ENCODE results near the gene COX19. TPM values are rescaled to one million over a fixed set of nuclear protein-coding genes. Genes with fewer than 3 reads are reported as not detected.

COX19 gene
- total and polyA plus RNA-seq, 2 of the 13 experiments (the other 11 are each of a cell fraction or from before 2014, with no cell fraction given) = 11.5 to 21.7 TPM

- TF ChIP-seq IRX3 (CRISPR knock-in tag; IDR thresholded peaks at IDR 0.05; ENCODE audit: borderline replicate concordance, low read depth) = no peak
- TF ChIP-seq YEATS2 (CRISPR knock-in tag; IDR thresholded peaks at IDR 0.05; ENCODE audit: borderline replicate concordance) = no peak
- TF ChIP-seq RAD51 (IDR thresholded peaks at IDR 0.05; ENCODE audit: borderline replicate concordance) = no peak
- no peak for TF ChIP-seq FOSL1 (CRISPR knock-in tag; IDR thresholded peaks at IDR 0.05; ENCODE audit: borderline replicate concordance)
- 0 out of 2 replicates have a peak, but pooled peaks have one; percentile 51 for TF ChIP-seq ZNF788 (CRISPR knock-in tag; IDR thresholded peaks at IDR 0.05; ENCODE audit: borderline replicate concordance)
- TF ChIP-seq ZSCAN9 (CRISPR knock-in tag; IDR thresholded peaks at IDR 0.05; ENCODE audit: borderline replicate concordance) = 0 out of 2 replicates have a peak, but pooled peaks have one; percentile 22
- TF ChIP-seq, protein P1, sequence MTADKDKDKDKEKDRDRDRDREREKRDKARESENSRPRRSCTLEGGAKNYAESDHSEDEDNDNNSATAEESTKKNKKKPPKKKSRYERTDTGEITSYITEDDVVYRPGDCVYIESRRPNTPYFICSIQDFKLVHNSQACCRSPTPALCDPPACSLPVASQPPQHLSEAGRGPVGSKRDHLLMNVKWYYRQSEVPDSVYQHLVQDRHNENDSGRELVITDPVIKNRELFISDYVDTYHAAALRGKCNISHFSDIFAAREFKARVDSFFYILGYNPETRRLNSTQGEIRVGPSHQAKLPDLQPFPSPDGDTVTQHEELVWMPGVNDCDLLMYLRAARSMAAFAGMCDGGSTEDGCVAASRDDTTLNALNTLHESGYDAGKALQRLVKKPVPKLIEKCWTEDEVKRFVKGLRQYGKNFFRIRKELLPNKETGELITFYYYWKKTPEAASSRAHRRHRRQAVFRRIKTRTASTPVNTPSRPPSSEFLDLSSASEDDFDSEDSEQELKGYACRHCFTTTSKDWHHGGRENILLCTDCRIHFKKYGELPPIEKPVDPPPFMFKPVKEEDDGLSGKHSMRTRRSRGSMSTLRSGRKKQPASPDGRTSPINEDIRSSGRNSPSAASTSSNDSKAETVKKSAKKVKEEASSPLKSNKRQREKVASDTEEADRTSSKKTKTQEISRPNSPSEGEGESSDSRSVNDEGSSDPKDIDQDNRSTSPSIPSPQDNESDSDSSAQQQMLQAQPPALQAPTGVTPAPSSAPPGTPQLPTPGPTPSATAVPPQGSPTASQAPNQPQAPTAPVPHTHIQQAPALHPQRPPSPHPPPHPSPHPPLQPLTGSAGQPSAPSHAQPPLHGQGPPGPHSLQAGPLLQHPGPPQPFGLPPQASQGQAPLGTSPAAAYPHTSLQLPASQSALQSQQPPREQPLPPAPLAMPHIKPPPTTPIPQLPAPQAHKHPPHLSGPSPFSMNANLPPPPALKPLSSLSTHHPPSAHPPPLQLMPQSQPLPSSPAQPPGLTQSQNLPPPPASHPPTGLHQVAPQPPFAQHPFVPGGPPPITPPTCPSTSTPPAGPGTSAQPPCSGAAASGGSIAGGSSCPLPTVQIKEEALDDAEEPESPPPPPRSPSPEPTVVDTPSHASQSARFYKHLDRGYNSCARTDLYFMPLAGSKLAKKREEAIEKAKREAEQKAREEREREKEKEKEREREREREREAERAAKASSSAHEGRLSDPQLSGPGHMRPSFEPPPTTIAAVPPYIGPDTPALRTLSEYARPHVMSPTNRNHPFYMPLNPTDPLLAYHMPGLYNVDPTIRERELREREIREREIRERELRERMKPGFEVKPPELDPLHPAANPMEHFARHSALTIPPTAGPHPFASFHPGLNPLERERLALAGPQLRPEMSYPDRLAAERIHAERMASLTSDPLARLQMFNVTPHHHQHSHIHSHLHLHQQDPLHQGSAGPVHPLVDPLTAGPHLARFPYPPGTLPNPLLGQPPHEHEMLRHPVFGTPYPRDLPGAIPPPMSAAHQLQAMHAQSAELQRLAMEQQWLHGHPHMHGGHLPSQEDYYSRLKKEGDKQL (CRISPR knock-in tag; IDR thresholded peaks at IDR 0.05; ENCODE audit: low read depth) = peak; percentile 15; the same call in 1 of the 2 replicates
- TF ChIP-seq KMT2A (CRISPR knock-in tag; IDR thresholded peaks at IDR 0.05) = no peak; the same call in 1 of the 2 replicates
- TF ChIP-seq, protein P2, sequence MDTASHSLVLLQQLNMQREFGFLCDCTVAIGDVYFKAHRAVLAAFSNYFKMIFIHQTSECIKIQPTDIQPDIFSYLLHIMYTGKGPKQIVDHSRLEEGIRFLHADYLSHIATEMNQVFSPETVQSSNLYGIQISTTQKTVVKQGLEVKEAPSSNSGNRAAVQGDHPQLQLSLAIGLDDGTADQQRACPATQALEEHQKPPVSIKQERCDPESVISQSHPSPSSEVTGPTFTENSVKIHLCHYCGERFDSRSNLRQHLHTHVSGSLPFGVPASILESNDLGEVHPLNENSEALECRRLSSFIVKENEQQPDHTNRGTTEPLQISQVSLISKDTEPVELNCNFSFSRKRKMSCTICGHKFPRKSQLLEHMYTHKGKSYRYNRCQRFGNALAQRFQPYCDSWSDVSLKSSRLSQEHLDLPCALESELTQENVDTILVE (CRISPR knock-in tag; IDR thresholded peaks at IDR 0.05) = no peak
- no peak for TF ChIP-seq ATF6 (CRISPR knock-in tag; conservative IDR thresholded peaks at IDR 0.05)
- no peak for TF ChIP-seq HOXA9 (CRISPR knock-in tag; IDR thresholded peaks at IDR 0.05; ENCODE audit: borderline replicate concordance)
- TF ChIP-seq ATF7-NPFF (CRISPR knock-in tag; IDR thresholded peaks at IDR 0.05; ENCODE audit: low read depth) = no peak
- no peak for TF ChIP-seq ZNF782 (CRISPR knock-in tag; IDR thresholded peaks at IDR 0.05; ENCODE audit: borderline replicate concordance)
- TF ChIP-seq, protein P3, sequence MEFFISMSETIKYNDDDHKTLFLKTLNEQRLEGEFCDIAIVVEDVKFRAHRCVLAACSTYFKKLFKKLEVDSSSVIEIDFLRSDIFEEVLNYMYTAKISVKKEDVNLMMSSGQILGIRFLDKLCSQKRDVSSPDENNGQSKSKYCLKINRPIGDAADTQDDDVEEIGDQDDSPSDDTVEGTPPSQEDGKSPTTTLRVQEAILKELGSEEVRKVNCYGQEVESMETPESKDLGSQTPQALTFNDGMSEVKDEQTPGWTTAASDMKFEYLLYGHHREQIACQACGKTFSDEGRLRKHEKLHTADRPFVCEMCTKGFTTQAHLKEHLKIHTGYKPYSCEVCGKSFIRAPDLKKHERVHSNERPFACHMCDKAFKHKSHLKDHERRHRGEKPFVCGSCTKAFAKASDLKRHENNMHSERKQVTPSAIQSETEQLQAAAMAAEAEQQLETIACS (CRISPR knock-in tag; IDR thresholded peaks at IDR 0.05) = no peak
- TF ChIP-seq SCMH1 (CRISPR knock-in tag; IDR thresholded peaks at IDR 0.05; ENCODE audit: borderline replicate concordance) = no peak
- TF ChIP-seq, protein P4, sequence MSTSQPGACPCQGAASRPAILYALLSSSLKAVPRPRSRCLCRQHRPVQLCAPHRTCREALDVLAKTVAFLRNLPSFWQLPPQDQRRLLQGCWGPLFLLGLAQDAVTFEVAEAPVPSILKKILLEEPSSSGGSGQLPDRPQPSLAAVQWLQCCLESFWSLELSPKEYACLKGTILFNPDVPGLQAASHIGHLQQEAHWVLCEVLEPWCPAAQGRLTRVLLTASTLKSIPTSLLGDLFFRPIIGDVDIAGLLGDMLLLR (CRISPR knock-in tag; IDR thresholded peaks at IDR 0.05) = no peak
- peak; percentile 36; the same call in 1 of the 2 replicates for TF ChIP-seq YEATS4 (CRISPR knock-in tag; IDR thresholded peaks at IDR 0.05; ENCODE audit: borderline replicate concordance)
- no peak for TF ChIP-seq POLR2A (IDR thresholded peaks at IDR 0.05; ENCODE audit: insufficient read depth in 1 of 2, low read depth in 2 of 2, low read length in 2 of 2)
- no peak for TF ChIP-seq PRMT3 (CRISPR knock-in tag; IDR thresholded peaks at IDR 0.05; ENCODE audit: borderline replicate concordance, low read depth)
These were observed 15.0 kb downstream of the COX19 start (continued) for GRCh38 chr7:960269-960871.
